GM11168 (cell line): ENCODE data around the gene MAPKAPK2.
"Not testable (repeated sequence)": the region's sequence is repeated elsewhere in the genome, so short reads cannot be mapped to it uniquely, and the experiment has no call there.

ENCODE experiments used
- in situ Hi-C: fragments of 300-500 bp; cut with MboI; formaldehyde crosslinking; loops from one replicate; pipeline ENCODE4 v1.12.0; 2022; ENCODE audit warnings: low sequenced_read_pairs; ENCODE audit not compliant: unreplicated experiment

MAPKAPK2 gene

DNA sequence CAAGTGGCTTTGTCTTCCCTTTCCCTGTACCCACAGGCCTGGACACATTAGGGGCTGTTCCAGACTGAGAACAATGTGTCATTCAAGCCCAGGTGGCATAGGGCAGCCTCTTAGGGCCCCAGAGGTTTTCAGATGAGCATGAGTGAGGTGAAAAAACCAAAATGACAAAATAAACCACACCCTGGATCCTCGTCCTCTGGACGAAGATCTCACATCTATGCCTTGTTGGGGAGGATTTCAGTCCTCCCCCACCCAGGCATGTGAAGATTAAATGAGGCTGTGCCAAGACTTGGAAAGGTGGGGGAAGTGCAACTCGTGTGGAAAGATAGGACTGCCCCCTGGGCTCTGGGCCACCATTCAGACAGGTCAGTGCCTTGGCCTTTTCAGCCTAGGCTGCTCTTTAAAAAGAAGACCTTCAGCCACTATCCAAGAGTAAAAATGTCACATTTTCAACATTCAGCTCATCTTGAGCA lies 53.1 kb downstream of the MAPKAPK2 start:
- in situ Hi-C loops, result loop anchor here (5.0 to 10.0 kb wide), 2 partner anchors 50 to 177 kb away; no protein-coding TSS in a partner anchor

- in situ Hi-C loops, result loop anchor here (5.0 to 10.0 kb wide), 2 partner anchors 49 to 176 kb away; no protein-coding TSS in a partner anchor
Measured at GRCh38 chr1:206738370-206739366, 54.0 kb downstream of the MAPKAPK2 start.

DNA sequence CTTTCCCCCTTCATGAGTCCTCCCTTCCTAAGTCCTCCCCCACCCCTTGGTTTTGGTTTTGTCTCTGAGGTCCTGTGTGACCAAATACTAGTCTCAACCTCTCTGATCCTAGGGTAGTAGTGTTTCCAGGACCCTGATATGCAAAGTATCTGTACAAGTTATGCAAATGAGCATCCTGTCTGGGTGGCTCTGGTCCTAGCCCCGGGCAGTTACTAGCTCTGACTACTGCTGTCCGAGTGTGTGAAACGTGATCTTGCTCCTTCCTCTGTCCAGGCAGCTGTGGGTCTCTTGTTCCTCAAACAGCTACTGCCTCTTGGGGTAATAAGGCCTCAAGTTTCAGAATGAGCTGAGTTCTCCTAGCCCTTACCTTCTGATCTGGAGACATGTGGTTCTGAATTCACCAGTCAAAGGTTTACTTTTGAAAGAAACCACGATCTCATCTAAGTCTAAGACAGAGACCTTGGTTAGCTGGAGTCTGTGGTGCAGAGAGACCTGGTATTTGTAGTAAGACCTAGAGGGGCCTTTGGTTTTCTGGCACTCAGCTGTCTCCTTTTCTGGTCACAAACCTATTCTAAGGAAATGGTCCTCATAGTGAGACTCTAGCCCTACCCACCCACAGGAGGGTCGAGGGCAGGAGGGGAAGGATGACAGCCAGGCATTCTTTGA lies 54.8 kb downstream of the MAPKAPK2 start:
- in situ Hi-C loops, result loop anchor here (5.0 to 10.0 kb wide), 2 partner anchors 48 to 175 kb away; no protein-coding TSS in a partner anchor

DNA sequence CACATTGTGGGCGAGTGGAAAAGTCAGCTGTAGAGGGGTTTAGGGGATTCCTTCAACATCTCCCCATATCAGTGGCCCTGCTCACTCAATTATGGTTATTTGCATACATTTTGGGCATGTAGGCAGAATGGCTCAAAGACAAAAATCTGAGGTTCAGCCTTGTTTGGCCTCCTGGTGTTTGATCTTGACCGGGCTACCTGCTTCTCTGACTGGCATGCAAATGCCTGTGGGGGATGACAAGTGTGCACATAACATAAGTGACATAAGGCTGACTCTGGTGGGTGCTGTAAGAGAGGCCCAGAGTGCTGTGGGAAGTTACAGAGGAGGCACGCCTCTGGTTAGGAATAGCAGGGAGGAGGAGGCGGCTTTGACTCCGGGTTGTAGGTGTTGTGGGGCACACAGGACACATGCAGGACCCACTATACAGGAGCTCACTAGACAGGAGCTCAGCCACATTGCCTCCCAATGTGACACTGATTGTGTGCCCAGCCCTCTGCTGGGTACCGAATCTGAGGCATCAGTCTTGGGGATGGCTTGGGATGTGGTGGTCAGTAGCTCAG lies 56.5 kb downstream of the MAPKAPK2 start:
- in situ Hi-C loops, result no loop called here

DNA sequence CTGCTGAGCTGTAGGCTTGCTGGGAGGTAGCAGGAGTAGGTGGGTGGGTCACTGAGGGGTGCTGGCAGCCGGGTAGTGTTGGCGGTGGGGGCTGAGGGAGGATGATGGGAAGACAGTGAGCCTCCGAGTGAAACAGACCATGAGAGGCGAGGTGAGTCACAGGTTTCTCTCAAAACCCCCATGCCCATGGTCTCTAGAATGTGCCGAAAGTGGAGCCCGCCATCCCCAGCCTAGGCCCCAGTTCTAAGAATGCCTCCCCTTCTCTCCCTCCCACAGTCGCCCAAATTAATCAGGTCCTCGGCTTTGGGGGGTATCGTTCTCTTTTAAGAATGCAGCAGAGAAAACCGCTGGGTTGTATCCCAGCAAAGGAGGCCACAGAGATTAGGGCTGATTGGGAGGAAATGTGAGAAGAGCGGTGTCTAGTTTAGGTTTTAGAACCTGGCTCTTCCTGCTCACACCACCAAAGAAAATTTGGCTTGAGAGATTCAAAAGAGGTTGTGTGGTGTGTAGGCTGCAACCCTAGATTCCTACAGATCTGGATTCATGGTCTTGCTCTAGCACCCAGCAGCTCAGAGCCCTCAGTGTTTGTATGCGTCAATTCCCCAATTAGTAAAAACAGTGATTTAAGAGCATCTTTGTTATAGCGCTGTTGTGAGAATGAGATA lies 58.1 kb downstream of the MAPKAPK2 start:
- in situ Hi-C loops, result no loop called here

DNA sequence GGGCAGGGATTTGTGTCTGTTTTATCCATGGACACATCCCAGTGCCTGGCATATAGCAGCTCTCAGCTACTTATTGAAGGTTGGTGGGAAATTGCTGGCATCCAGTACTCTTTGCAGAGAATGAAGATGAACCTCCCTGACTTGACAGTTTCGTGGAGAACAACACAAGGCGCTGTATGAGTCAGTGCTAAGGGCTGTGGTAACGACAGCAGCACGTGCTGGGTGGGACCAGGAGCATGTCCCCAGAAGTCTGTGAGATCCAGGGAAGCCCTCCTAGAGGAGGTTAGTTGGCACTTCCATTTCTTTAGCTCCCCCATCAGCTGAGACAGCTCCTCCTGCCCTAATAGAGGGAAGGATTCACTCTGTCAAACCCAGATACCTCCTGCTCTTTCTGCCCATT lies 60.0 kb downstream of the MAPKAPK2 start:
- in situ Hi-C loops, result no loop called here

- in situ Hi-C loops, result no loop called here
Measured at GRCh38 chr1:206745301-206745700, 60.6 kb downstream of the MAPKAPK2 start.

DNA sequence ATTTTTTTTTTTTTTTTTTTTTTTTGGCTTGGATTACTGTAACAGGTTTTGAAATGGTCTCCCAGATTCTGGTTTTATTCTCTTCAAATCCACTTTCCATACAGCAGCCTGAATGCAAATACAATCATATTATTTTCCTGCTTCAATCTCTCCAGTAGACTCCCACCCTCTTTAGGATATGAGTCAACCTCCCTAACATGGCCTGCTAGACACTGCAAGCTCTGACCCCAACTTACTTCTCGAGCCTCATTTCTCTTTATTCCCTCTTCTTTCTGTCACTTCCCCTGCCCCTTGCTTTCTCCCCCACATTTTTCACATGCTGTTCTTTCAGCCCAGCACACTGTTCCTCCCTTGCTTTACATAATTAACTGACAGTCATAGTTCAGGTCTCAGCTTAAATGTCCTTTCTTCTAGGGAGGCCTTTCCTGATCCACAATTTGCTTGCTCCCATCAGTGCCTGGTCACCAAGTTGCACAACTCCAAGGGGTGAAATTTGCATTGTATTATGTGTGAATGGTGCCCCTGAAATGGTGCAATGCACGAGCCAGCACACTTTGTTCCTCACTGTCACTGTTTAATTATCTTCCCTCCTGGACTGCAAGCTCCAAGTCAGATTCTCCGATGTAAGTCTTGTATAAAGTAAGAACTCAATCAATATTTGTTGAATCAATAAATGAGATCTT lies 63.8 kb downstream of the MAPKAPK2 start:
- in situ Hi-C loops, result no loop called here

GRCh38 chr1:206751891-206752290 lies 67.2 kb downstream of the MAPKAPK2 start:
- in situ Hi-C loops, result no loop called here

GRCh38 chr1:206752481-206752880 lies 67.8 kb downstream of the MAPKAPK2 start:
- in situ Hi-C loops, result no loop called here

GRCh38 chr1:206753141-206753540 lies 68.4 kb downstream of the MAPKAPK2 start:
- in situ Hi-C loops, result no loop called here

DNA sequence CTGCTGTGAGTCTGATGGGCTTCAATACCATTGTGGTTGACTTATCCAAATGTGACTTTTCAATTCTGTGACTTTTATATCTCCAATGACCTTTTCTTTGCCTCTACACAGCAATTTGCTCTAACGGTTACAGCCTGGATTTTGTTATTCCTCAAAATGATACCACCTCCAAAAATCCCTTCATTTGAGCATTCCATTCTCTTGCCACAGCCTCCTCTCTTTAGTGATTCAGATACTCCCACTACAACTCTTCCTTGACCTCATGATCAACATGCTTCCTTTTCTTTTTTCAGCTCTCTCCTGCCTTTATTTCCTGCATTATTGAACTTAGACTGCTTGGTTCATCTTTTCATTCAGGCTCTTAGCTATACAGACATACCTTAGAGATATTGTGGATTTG lies 69.3 kb downstream of the MAPKAPK2 start:
- in situ Hi-C loops, result no loop called here

- in situ Hi-C loops, result no loop called here
Measured at GRCh38 chr1:206757524-206758266, 73.0 kb downstream of the MAPKAPK2 start.

DNA sequence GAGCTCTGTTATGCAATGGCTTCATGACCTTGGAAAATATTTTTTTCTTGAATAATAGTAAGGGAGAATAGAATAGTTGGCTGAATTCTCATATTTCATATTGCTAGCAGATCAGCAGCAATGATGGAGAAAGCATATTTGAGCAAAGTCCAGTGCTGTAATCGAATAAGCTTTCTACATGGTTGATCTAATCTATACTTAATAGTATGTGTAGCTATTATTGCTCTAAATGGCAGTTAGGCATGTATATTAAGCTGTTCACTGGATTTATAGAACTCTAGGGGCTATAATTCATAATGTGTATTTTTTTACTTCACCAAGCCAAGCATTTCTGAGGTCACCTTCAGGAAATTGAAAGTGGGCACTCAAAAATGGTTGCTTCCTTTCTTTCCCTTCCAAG lies 75.9 kb downstream of the MAPKAPK2 start:
- in situ Hi-C loops, result no loop called here

- in situ Hi-C loops, result no loop called here
Measured at GRCh38 chr1:206761159-206761768, 76.6 kb downstream of the MAPKAPK2 start.

DNA sequence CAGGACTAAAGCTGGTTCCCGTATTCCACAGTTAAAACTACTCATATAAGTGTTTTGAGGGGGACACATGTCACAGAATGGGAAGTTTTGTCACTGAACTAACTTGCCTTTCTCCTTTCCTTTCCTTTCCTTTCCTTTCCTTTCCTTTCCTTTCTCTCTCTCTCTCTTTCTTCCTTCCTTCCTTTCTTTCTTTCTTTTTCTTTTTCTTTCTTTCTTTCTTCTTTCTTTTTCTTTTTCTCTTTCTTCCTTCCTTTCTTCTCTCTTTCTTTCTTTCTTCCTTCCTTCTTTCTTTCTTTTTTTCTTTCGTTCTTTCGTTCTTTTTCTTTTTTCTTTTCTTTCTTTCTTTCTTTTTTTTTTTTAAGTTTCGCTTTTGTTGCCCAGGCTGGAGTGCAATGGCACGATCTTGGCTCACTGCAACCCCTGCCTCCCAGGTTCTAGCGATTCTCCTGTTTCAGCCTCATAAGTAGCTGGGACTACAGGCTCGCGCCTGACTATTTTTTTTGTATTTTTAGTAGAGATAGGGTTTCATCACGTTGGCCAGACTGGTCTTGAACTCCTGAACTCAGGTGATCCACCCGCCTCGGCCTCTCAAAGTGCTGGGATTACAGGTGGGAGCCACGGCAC lies 78.1 kb downstream of the MAPKAPK2 start:
- in situ Hi-C loops, result not testable (repeated sequence)

DNA sequence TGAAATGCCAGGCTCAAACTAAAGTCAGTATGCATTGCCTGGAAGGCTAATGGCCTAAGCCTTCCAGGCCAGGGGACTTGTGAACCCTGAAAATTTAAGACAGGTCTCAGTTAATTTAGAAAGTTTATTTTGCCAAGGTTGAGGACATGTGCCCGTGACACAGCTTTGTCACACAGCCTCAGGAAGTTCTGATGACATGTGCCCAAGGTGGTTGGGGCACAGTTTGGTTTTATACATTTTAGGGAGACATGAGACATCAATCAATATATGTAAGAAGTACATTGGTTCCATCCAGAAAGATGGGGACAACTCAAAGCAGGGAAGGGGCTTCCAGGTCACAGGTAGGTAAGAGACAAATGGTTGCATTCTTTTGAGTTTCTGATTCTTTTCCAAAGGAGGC lies 81.1 kb downstream of the MAPKAPK2 start:
- in situ Hi-C loops, result not testable (repeated sequence)

DNA sequence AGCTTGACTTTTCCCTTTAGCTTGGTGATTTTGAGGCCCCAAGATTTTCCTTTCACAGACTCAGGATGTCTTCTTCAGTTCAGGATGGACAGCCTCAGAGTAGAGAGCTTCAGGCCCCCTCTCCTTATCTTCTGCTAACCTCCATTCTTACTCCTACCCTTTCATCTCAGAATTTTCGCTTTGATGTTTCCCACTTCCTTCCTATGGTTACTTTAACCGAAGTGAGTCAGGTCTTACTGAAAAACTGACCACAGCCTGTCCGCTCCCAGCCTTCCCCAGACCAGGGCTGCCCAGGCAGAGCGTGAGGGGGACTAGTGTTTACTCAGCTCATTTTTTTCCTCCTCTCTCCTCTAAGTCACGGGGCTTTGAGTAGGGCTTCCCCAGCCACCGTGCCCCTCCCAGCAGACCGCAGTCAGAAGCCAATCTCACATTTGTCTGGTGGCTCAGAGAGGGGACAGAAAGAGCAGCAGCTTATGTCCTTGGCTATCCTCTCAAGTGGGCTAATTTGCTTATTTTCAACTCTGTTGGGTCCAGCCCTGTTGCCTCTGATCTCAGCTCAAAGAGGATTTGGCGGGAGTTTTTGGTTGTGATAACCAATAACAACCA lies 81.6 kb downstream of the MAPKAPK2 start:
- in situ Hi-C loops, result no loop called here
